ENCODE data around the gene GRAP2. TPM values are rescaled to one million over a fixed set of nuclear protein-coding genes. Genes with fewer than 3 reads are reported as not detected.

Gene GRAP2
- total and polyA plus RNA-seq, 4 donors, result 1.9 to 6.9 (median 4.2) TPM

- 83 to 85% methylated on average over 8 of the region's 8 CpGs for WGBS, 2 donors
- H3K4me1 ChIP-seq (ENCODE audit: control insufficient read depth in 5 of 5, insufficient read depth in 5 of 5, low read length in 5 of 5), result peaks cover 0 to 13% (median 0%) of the 10 kb centered on the region in 5 donors
- DNase-seq, result no peak
- H3K36me3 ChIP-seq (ENCODE audit: control insufficient read depth in 4 of 4, insufficient read depth in 4 of 4, low read length in 4 of 4), result no peaks in the 10 kb centered on the region
- H3K4me3 ChIP-seq, result no peak overlapping the region
- no peak overlapping the region for H3K27ac ChIP-seq (ENCODE audit: low read depth in 1 of 2, low read length in 1 of 2)
- ATAC-seq (ENCODE audit: insufficient read depth, low FRiP score), result no peak
- no peak overlapping the region for H3K9ac ChIP-seq (ENCODE audit: insufficient read depth in 1 of 2, low read length in 2 of 2)
- H3K27me3 ChIP-seq (ENCODE audit: control insufficient read depth in 3 of 3, insufficient read depth in 3 of 3, low read length in 2 of 3), result peaks cover 0 to 42% (median 26%) of the 10 kb centered on the region in 3 donors
- no peaks in the 10 kb centered on the region for H3K9me3 ChIP-seq (ENCODE audit: control insufficient read depth in 4 of 4, insufficient read depth in 3 of 4, low read length in 3 of 4)
- TF ChIP-seq CTCF (IDR thresholded peaks at IDR 0.05; ENCODE audit: control extremely low read depth, extremely low read depth), result no peak
Measured at GRCh38 chr22:40006641-40007040, 105.8 kb downstream of the GRAP2 start.

GRCh38 chr22:40007853-40008710 lies 107.2 kb downstream of the GRAP2 start:
- WGBS, 2 donors, result 66 to 70% methylated on average over 27 of the region's 27 CpGs
- H3K9ac ChIP-seq (ENCODE audit: insufficient read depth in 1 of 2, low read length in 2 of 2), result no peak overlapping the region

GRCh38 chr22:40008726-40009291 lies 107.9 kb downstream of the GRAP2 start:
- WGBS, 2 donors, result 77 to 78% methylated on average over 10 of the region's 10 CpGs
- H3K4me3 ChIP-seq, result no peak overlapping the region
- TF ChIP-seq CTCF (IDR thresholded peaks at IDR 0.05; ENCODE audit: control extremely low read depth, extremely low read depth), result no peak
- H3K27ac ChIP-seq (ENCODE audit: low read depth in 1 of 2, low read length in 1 of 2), result no peak overlapping the region
- no peaks in the 10 kb centered on the region for H3K36me3 ChIP-seq (ENCODE audit: control insufficient read depth in 4 of 4, insufficient read depth in 4 of 4, low read length in 4 of 4)
- no peak overlapping the region for H3K9ac ChIP-seq (ENCODE audit: insufficient read depth in 1 of 2, low read length in 2 of 2)
- DNase-seq, result no peak
- no peak for ATAC-seq (ENCODE audit: insufficient read depth, low FRiP score)
- H3K27me3 ChIP-seq (ENCODE audit: control insufficient read depth in 3 of 3, insufficient read depth in 3 of 3, low read length in 2 of 3), result peaks cover 0 to 43% (median 29%) of the 10 kb centered on the region in 3 donors
- no peaks in the 10 kb centered on the region for H3K9me3 ChIP-seq (ENCODE audit: control insufficient read depth in 4 of 4, insufficient read depth in 3 of 4, low read length in 3 of 4)
- peaks cover 0 to 13% (median 0%) of the 10 kb centered on the region in 5 donors for H3K4me1 ChIP-seq (ENCODE audit: control insufficient read depth in 5 of 5, insufficient read depth in 5 of 5, low read length in 5 of 5)

More at GRCh38 chr22:40007853-40008710, 107.2 kb downstream of the GRAP2 start:
- ATAC-seq (ENCODE audit: insufficient read depth, low FRiP score), result no peak
- Histone ChIP-seq H3K4me3 (no peak overlapping the region), H3K9me3 (ENCODE audit: control insufficient read depth in 4 of 4, insufficient read depth in 3 of 4, low read length in 3 of 4) (no peaks in the 10 kb centered on the region), H3K4me1 (ENCODE audit: control insufficient read depth in 5 of 5, insufficient read depth in 5 of 5, low read length in 5 of 5) (peaks cover 0 to 13% (median 0%) of the 10 kb centered on the region in 5 donors), H3K27ac (ENCODE audit: low read depth in 1 of 2, low read length in 1 of 2) (no peak overlapping the region), H3K27me3 (ENCODE audit: control insufficient read depth in 3 of 3, insufficient read depth in 3 of 3, low read length in 2 of 3) (peaks cover 0 to 42% (median 29%) of the 10 kb centered on the region in 3 donors), H3K36me3 (ENCODE audit: control insufficient read depth in 4 of 4, insufficient read depth in 4 of 4, low read length in 4 of 4) (no peaks in the 10 kb centered on the region)
- DNase-seq, result no peak
- TF ChIP-seq CTCF (IDR thresholded peaks at IDR 0.05; ENCODE audit: control extremely low read depth, extremely low read depth), result no peak

Measured in lung (tissue), 12 donors.